Activated T-helper 1 cell treated with anti-CD3 and anti-CD28 coated beads, Interleukin-2, amount 50 U/mL, for 16 hours (primary cell): ENCODE results near the gene FOXP1.

ENCODE experiments used
- DNase-seq, 2 donors: peaks; one replicate each; pipeline ENCODE4 v3.0.0-alpha.2; 2020; ENCODE audit warnings: low read depth in 1 of 2, low spot score in 1 of 2

The FOXP1 gene

DNA sequence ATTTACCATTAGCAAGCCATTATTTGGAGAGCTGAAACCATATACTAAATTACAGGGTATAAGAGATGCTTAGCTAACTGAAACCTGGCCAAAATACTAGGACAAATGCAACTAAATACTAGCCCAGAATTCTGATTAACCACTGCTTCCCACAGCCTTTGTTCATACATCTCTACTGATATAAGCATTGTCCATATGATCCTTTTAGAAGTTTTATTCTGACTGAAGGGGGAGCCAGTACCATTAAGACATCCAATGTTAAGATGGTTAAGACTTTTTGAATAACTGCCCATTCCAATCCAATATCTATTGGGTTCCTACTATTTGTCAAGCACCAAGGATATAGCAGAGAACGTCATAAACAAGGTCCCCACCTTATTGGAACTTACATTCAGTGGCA, 421.3 kb downstream of the FOXP1 start:
- no peak for DNase-seq

DNA sequence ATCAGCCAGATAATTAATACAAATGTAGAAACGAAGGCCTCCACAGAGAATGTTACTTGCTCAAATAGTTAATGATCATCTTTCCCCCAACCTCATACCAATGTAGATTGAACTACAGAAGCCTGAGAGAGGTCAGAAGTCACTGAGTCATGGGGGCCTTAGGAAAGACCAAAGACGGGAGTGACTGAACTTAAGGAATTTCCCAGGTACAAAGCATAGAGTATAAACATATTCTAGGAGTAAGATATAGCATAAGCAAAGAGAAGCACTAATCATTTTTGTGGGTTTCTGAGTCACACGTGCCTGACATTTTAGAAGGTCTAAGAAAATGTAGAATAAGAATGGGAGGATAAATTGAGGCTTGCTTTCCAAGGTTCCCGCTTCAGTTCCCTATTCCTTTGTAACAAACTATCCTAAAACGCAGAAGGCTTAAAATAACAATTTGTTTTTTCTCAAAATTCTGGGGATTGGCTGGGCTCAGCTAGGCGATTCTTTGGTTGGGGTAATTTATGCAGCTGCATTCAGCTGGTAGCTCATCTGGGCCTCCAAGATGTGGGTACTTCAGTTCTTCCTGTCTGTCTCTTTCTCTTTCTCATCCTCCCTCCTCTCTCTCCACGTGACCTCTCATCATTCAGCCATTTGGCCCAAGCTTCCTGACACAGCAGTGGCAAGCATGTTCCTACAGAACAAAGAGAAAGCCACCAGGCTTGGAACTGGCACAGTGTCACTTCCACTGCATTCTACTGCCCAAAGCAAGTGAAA, 422.6 kb downstream of the FOXP1 start:
- no peak for DNase-seq

DNA sequence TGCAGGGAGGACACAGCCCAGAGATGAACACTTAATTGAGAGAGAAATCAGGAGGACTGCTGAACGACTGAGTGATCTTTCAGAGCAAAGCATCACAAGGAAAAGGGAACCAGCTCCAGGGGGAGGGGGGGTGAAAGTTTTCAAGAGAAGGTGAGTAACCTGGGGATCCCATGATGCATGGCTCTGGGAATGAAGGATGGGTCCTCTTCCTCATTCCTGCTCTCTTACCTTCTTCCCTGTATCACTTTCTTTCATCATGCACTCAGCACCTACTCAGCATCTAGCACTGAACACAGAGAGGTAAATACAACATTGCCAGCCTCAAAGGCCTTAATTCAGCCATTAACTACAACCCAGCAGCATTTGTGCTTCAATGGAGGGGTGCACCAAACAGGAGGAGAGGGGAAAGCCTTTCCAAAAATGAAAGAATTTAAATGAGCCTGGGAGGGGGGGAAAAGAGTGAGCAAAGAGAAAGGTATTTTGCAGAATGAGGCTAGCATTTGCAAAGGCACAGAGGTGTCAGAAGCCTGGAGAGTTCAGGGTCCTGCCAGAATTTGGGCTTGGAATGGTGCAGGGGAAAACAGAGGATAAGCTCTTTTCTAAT, 427.4 kb downstream of the FOXP1 start:
- DNase-seq, result no peak

DNA sequence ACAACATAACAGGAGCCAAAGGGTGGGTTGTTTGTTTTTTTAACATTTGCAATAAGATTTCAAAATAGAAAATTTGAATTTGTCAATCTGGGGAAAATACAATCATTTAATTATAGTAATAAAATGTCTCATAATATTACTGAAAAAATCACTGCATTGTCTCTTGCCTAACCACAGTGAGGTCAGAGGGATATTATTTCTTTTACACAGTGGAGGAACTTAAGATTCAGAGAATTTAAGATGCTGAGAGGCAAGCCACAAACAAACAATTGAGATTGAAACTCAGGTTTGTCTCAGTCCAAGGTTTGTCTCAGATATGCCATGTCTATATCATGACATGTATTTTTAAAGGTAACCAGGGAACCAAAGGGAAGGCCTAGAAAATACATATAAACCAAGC, 428.7 kb downstream of the FOXP1 start:
- DNase-seq, result no peak

DNA sequence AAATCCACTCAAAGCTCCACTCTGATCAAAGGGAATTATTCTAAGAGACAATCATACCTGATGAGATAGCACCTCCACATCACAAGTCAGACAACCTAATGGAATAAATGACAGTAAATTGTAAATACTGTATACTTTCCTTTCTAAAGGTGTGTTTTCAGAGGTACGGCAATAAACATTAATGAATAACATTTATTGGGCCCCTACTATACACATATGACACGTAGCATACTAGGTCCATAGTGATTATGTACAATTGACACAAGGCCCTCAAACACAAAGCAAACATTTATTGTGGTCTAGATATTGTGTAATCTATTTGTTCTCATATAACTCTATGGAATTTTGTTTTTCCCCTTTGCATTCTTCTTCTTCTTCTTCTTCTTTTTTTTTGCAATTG, 429.8 kb downstream of the FOXP1 start:
- no peak for DNase-seq

DNA sequence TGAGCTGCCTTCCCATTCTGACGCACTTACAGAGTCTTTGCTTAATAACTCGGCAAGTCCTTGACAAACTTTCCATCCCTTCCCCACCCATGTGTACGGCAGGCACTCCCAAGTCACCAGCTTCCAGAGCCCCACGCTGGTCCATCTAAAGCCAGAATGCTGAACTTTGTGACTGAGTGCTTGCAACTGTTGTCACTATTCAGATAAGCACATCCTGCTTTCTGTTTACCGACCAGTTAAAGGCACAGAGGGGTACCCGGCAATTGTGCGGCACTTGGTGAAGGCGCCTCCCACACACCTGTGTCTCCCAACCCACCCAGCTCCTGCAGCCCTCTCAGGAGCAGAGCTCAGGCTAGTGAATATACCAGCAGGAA, 430.6 kb downstream of the FOXP1 start:
- DNase-seq, result no peak

DNA sequence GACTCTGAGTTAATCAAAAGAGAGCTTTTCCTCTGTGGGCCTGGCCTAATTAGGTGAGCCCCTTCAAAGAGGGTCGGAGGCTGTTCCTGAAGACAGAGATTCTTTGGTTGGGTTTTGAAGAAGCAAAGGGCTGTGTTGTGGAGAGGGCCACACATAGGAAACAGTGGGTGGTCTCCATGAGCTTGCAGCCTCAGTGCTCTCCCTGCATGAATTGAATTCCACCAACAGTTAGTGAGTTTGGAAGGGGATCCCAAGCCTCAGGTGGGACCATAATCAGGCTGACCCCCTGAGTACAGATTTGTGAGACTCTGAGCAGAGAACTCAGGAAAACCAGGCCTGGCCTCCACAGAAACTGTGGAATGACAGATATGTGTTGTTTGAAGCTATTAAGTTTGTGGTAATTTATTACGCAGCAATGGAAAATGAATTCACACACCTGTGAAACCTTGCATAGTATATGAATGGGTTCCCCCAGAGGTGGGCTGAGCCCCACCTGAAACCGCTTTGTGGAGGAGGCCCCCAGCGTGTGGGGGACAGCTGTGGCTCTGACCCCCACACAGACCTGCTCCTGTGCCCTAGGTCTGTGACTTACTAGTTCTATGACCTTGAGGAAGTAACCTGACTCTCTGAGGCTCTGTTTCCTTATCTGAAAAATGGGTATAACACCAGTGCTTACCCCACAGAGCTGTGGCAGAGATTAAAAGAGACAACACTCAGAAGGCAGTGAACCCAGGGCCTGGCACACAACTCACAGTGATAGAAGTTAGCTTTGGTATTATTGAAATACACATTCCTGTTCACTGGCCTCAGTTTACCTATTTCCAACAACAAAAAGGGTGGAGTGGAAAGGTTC, 431.3 kb downstream of the FOXP1 start:
- no peak for DNase-seq

DNA sequence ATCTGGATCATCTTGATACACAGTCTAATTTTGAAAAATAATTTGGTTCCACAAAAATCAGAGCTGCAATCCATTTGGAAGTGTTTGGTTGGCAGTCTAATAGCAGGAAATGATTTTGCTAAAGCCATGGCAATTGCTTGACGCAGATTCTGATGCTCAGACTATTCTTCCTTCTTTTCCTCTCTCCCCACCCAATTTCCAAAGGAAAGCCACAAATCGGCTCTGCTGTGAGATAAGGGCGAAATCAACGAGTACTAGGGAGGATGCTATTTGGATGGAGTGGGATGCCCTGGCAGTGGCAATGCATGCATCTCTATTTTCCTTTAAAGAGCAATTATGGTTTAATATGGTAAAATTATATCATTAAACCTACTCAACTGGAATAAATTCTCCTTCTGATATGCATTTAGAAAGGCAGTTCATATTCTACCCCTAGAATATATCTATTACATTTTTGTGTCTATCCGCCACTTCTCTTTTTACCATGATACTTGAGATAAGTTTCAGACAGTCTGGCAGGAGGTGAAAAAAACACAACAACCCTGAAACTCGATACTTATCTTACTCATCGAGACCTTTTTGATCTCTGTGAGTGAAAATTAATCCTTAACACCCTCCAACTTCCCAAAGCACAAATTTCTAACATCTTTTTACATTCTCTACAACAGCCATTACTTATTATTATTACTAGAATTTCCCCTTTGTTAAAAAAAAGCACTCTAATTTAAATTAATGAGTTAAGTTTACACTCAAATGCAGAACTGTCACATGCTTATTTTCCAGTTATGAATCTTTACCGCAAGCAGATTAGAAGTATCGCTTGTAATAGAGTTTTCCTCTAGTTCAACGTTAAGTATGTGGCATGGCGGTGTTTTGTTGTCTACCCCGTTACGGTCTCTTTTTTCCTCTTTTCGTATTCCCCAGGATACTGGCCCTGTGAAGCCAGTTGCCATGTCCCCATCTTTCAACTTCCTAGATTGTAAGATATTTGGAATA, 433.3 kb downstream of the FOXP1 start:
- no peak for DNase-seq

DNA sequence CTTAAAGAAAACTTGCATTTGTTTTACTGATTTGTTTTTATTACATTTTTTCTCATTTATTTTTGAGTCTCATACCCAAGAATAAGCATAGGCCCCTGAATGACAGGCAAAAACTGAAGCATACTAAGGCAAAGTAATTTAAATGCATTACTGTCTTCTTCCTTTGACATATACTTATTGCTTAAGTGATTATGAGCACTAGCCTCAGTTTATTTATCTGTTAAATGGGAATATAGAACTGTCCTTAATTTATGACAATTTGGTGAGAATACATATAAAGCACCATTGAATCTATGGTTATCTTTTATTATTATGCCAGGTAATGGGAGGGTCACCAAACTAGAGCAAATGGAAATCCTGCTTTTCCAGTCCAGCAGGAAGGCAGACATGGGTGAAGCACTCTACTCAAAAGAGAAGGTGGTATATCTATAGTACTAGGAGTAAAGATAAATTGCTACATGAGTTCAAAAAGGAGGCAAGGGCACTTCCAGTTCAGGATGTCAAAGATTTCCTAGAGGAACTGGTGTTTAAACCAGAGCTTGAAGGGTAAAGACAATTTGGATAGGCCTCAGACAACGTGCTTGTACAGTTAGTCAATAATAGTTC, 435.0 kb downstream of the FOXP1 start:
- no peak for DNase-seq

DNA sequence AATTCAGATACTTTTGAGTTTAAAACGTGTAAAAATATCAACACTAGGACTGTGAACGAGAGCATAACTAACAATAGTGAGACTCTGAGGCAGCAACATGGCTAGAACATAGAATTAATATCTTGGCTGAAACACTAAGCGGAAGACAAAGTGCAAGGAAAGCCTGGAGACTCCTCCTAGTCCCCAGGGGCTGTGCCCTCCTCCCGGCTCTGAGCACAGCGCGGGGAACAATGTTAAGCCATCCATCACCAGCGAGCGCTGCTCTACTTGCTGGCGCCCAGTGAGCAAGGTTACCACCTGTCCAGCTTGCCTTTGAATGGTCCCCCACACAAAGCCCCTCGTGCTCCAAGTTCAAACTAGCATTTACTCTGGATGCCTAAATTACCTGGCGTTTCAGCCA, 436.9 kb downstream of the FOXP1 start:
- no peak for DNase-seq

DNA sequence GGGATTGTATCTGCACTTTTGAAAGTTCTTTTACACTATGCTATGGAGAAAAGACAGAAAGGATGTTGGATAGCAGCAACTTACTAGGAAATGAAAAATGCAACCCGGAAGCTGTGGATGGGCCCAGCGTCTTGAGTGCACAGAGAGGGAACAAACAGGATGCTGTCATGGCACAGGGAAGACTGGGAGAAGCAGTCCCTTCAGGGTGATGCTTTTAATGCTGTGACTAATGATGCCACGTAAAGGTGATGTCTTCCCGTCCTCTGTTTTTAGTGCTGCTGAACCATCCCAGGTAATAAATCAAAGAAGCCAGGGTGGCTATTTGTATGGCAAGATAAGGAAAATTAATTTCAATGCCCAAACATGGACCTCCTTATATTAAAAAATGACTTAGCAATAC, 437.6 kb downstream of the FOXP1 start:
- no peak for DNase-seq

DNA sequence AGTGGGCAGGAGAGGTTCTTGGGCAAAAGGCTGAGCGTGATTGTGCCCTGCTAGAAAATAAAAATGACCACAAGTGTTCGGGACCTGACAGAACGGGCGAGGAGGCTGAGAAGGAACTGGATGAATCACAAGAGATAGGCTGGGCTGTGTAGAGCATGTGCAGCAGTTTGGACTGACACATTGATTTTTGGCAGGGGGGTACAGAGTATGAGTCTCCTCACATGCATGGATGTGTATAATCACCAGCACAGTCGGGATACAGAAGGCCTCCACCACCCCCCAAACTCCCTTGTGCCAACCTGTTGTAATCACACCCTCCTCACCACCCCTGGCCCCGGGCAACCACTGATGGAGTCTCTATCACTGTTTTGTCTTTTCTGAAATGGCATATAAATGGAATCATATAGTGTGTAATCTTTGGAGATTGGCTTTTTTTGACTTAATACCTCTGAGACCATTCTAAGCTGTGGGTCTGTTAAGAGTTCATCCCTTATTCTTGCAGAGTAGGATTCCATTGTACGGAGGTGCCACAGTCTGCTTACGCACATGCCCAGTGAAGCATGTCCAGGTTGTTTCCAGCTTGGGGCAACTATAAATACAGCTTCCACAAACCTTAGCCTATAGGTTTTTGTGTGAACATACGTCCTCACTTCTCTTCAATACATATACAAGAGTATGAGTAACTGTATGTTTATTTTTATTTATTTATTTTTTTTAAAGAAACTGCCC, 438.8 kb downstream of the FOXP1 start:
- no peak for DNase-seq

DNA sequence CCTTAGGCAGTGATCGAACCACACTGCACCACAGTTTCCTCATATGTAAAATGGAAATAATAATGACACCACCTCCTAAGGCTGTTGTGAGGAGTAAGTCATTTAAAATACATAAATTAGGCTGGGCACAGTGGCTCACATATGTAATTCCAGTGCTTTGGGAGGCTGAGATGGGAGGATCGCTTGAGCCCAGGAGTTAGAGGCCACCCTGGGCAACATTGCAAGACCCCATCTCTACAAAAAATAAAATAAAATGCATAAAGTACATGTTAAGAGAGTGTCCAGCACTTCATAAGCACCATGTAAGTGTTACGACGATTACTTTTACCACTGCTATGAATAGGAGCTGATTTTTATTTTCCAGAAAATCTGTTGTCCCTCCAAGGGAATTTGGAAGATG, 440.0 kb downstream of the FOXP1 start:
- no peak for DNase-seq

DNA sequence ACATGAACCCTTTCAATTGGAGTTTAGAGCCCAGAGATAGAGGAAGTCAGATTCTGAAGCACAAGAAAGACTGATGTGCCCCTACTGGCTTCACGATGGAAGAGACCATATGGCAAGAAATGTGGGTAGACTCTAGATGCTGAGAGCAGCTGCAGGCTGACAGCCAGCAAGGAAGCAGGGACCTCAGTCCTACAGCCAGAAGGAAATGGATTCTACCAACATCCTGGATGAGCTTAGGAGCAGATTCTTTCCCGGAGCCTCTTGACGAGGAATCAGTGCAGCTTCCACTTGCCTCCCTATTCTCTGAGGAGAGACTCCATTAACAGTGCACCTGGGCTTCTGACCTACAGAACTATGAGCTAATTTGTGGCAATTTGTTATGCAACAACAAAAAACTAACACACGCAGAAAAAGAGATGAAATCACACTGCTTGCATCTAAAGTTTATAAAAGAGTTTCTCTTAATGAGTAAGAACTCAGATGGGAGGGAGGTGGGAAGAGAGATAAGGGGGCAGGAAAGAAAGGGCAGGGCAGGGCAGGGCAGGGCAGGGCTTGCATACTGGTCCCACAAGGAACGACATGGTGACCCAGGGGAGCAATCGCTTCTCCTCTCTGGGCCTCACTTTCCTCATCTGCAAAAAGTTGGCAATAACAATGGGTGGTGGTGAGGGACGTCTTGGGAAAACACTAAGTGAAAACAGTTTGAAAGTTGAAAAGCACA, 440.9 kb downstream of the FOXP1 start:
- DNase-seq, result no peak

DNA sequence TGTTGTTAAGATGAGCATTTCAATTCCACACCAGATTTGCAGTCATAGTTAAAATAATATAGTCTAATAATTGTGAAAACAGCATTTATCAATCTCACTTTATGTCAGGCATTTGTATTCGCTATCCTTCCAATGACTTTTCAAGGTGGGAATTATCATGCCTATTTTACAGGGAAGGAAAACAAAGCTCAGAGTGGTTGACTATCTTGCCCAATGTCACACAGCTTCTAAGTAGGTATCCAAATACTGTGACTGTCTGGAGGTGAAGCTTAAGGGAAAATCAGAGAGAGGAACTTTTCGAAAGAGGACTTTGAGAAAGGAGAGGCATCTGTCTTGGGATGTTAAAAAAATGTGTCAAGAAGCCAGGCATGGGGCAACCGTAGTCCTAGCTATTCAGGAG, 443.1 kb downstream of the FOXP1 start:
- no peak for DNase-seq

DNA sequence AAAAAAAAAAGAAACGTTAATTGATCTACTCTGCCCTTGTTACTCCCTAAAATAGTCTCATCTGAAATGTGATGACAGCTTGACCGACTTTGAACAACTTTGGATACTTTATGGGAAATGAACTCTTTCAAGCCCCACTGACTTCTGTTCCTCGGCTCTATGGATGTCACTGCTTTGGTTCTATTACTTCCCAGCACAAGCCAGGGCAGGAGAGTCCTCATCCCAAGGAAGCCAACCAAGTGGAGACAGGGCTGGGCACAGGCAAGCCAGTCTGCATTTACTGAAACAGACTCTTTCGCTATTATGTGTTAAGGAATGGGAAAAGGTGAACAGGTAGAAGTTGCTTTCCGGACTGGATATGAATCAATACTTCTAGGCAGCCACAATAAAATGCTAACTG, 444.0 kb downstream of the FOXP1 start:
- DNase-seq, result no peak

DNA sequence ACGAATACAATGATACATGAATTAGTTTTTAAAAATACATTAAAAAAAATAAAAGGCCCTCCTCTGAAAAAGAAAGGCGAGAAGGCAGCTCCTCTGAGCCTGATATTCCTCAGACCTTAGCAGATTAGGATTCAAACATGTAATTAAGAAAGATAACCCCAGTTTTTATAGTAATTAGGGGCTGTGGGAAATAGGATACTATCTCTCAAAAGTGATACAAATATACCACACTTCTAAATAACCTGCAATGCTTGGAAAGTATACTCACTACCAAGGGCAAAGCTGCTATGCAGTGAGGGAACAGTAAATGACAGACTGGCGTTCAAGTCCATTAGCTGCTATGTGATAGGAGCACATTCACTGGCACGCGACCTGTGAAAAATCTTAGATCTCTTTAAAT, 445.1 kb downstream of the FOXP1 start:
- DNase-seq, result no peak

DNA sequence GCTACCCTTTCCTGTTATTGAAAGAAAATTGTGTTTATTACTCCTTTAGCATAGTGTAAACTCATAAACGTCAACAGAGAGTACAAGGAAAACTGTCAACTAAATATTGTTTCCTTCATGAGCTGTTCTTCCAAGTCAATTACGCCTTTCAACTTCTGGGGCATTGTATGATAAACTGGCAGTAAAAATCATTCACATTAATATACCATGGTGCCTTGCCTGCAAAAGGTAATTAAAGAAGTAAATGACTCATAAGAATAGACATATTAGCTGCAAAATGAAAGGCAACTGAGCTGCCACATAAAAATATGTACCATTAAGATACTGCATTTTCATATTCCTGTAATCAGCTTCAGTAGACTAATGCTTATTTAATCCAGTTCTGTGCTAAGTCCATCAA, 447.3 kb downstream of the FOXP1 start:
- DNase-seq, result no peak

DNA sequence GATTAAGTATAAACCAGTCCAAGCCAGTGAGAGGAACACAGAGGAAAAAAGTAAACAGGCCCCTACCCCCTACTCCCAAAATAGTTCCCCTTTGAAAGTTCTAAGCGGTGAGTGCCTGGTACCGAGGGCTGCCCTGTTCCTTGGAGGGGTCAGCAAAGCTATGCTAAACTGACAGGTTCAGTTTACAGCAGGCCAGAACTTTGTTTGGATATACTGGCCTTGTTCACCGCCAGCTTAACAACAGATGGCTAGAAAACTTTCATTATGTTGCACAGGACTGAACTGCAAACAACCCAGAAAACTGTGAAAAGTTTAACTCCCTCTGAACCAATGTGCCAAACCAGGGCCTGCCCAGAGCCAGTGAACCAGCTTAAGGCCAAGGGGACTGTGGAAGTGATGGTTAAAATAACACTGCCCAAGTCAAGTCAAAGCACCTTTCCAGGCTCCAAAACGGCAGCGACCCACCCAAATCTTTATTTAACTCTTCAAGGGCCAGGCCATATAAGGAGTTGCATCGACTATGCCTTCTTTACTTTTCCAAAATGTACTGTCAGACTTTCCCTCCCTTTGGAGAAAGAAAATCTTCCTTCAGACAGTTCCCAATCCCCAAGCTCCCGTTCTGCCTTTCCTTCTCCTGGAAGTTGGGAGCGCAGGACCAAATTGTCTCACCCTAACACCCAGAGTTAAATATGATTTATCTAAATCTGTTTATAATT, 448.0 kb downstream of the FOXP1 start:
- no peak for DNase-seq
